HG02759 (cell line): ENCODE data around the gene ZNF487.
A peak's percentile ranks its signal among the peaks of the same experiment; 100 is the strongest.
"Not testable (repeated sequence)": the region's sequence is repeated elsewhere in the genome, so short reads cannot be mapped to it uniquely, and the experiment has no call there.

Source experiments
- ATAC-seq: cut with Tn5 transposase; IDR thresholded peaks from one replicate; pipeline ENCODE4 v1.9.1; 2021; ENCODE audit warnings: mild to moderate bottlenecking, moderate library complexity; ENCODE audit not compliant: unreplicated experiment

The ZNF487 gene

DNA sequence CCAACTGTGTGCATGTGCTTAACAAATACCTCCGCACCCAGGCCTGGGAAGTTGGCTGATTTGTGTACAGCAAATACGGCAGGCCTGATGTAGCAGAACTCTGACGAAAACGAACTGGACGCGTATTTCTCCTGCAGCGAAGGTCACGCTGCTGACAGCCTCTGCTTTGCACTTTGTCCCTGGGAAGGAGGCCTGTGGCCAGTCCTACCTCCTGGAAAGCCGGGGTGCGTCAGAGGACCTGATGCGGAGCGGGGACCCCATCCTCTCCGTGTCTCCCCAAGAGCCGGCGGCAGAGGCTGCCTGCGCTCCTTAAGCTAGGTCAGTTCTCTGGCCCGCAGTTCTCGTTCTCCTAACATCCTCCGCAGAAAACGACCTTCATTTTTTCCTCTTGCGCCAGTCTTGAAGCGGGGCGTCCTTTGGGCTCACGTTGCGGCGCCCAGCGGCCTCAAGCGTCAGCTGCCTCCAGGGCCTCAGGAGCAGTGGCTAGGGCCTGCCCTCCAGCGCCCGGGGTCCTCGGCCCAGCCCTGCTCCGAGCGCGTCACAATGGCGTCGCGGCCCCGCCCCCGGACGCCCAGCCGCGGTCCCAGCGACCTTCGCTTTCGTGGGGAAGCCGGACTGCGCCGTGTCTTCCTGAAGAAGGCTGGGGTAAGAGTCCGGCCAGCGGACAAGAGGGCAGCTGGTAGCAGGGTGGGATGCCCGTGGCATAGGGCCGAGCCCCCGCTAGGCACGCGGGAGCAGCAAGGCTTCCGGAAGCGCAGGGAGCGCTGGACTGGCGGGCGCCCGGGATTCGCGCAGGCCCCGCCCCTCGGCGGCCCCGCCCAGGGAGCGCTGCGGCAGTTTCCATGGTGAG, at the start of gene ZNF487:
ZNF487 (plus strand) TSS at position 821 of the 850 bp plus-strand sequence. CDS start 38,703 bp downstream, outside the sequence.
- ATAC-seq, result peak; percentile 97

DNA sequence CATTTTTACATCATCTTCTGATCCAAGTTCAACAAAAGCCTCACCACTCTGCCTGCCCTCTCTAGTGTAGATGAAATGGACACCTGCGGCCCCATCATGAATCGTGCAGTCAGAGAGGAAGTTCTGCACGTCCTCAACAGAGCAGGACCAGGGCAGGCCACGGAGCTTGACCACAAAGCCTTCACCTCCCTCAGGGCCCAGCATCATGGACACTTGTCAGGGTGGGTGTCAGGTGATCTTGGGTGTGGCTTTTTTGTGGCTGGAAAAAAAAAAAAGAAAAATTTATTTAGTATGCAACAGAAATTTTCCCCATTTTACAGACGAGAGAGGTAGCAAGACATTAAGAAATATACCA, 49.3 kb upstream of the ZNF487 start:
- ATAC-seq, result no peak

DNA sequence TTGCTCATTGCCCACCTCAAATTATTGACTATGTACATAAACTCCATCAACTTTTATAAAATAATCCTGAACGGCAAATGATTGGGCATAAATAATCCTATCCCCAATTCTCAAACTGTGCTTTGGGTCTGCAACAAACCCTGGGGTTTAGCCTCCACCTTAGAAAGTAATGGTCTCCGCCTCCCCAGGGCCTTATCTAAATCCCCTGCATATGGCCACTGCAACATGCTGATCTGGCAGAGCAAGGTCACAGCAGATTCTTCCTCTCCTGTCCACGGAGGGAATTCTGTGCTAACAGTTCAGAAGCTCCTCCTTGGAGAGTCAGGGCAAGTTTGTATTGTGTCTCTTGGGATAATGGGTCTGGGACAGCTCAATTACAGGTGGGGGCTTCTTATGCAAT, 47.0 kb upstream of the ZNF487 start:
- no peak for ATAC-seq

DNA sequence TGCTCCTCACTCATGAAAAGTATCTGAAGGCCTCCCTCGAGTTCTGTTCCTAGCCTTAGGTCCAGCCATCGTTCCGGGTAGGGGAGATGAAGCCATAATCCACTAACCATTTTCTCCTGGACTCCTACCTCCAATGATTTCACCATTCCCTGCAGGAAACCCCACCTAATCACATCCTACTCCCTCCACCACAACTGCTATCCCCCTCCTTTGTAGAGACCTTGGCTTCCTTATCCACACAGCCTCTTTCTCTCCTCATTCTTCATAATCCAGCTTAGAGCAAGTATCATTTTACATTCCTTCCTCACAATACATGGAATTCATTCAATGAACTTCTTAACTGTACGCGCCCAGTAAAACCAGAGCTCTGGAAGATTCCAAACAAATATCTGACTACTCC, 46.6 kb upstream of the ZNF487 start:
- ATAC-seq, result no peak

DNA sequence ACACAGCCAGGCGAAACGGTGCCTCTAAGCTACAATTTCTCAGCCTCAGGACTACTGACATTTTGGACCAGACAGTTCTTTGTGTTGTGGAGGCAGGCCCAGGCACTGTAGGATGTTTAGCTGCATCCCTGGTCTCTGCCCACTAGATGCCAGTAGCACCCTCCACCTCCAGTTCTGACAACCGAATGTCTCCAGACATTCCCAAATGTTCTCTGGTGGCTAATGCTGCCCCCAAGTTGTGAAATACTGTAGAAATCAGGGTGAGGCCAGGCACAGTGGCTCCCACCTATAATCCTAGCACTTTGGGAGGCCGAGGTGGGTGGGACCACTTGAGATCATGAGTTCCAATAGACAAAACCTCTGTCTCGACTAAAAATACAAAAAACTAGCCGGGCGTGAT, 46.2 kb upstream of the ZNF487 start:
- no peak for ATAC-seq

DNA sequence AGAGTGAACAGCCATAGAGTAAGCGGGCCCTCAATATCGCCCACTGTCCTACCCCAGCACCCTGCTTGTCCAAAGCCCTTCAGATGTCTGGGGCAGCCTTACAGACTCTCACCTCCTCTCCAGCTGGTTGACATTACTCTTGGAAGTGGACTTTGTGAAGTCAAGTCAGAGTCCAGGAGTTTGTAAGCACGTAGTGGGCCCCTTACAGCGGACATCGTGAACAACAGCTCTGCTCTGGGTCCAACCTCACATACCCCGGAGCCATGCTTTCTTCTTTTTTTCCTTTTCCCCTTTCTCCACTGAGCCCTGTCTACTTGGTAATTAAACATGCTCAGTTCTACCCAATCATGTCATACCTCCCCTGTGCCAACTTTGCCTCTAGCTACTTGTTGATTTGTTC, 45.4 kb upstream of the ZNF487 start:
- no peak for ATAC-seq

DNA sequence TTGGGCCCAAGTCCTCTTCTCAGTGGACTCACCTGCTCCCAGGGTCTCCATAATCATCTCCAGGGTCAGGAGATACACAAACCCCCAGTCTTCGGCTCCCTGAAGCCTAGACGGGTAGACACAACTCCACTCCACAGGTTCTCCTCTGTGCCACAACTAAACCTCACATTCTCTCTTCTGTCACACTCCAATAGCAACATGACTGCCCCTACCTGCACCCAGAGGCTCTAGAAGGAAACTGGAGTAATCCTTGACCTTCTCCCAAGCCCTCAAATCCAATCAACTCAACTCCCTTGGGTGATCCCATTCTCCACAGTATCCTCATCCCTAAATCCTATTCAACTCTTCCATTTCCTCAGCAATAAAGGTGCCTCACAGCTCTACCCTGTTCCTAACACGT, 44.2 kb upstream of the ZNF487 start:
- ATAC-seq, result no peak

DNA sequence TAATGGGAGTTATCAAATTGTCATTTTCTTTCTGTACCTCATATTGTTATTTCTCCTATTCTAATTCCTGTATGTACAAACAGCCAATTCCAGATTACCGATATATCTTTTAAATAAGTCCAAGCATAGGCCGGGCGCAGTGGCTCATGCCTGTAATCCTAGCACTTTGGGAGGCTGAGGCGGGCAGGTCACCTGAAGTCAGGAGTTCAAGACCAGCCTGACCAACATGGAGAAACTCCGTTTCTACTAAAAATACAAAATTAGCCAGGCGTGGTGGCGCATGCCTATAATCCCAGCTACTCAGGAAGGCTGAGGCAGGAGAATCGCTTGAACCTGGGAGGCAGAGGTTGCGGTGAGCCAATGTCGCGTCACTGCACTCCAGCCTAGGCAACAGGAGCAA, 43.7 kb upstream of the ZNF487 start:
- not testable (repeated sequence) for ATAC-seq

DNA sequence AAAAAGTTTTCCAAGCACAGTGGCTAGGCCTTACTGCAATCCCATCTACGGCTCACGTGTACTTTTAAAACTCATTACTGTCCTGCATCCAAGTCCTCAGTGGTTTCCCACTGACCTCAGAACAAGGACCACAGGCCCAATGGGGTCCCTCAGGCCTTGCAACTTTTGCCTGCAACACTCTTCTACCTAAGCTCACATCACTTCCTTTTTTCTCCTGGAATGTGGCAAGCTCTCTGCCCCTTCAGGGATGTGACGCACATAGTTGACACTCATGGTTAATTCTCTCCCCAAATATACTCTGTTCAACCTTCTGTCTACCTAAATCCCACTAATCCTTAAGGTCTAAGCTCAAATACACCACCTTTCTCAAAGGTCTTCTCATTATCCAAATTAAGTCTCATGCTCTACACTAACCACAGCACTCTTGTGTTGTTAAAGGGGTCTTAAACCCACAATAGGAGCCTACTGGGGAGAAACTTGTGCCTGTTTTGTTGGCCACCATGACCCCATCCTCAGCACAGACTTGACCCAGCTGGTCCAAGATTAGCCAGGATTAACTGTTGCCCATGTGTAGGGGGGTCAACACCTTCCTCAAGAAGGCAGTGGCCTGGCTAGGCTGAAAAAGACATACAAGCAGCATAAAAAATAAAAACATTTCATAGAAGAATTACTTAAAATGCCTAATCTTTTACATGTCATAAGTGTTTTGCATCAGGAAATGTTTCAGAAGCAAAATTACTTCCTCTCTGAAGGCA, 43.1 kb upstream of the ZNF487 start:
- no peak for ATAC-seq

DNA sequence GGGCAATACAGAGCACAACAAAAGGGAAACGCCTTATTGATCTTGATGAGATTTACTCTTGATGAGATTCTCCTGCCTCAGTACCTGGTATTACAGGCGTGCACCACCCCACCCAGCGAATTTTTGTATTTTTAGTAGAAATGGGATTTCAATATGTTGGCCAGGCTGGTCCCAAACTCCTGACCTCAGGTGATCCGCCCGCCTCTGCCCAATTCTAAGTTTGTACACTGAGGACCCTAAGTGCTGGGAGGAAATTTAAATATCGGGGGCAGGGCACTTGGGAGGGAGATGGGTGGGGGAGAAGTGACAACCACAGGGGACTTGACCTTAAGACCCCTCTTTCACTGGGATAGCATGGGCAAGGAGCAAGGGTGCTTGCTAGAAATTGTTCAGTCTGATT, 42.0 kb upstream of the ZNF487 start:
- ATAC-seq, result no peak

DNA sequence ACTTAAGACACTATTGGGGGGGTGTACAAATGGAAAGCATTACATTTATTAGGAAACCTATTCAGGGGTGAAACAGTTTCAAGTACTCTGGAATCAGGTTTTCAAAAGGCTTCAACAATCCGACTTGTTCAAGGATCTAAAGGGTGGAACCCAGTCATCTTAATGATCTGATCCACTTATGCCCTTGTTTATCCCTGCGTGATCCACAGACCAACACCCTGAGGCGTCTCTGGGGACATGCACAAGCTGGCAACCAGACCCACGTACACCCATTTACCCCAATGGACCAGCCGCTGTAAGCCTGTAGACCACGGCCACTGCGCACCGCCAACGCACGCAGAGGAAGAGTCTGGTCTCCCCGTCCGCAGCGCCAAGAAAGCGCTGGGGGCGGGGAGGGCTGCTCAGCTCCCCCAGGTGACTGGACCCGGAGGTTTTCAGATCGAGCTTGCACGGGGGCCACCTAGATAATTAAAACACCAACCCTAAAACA, 41.3 kb upstream of the ZNF487 start:
- no peak for ATAC-seq

DNA sequence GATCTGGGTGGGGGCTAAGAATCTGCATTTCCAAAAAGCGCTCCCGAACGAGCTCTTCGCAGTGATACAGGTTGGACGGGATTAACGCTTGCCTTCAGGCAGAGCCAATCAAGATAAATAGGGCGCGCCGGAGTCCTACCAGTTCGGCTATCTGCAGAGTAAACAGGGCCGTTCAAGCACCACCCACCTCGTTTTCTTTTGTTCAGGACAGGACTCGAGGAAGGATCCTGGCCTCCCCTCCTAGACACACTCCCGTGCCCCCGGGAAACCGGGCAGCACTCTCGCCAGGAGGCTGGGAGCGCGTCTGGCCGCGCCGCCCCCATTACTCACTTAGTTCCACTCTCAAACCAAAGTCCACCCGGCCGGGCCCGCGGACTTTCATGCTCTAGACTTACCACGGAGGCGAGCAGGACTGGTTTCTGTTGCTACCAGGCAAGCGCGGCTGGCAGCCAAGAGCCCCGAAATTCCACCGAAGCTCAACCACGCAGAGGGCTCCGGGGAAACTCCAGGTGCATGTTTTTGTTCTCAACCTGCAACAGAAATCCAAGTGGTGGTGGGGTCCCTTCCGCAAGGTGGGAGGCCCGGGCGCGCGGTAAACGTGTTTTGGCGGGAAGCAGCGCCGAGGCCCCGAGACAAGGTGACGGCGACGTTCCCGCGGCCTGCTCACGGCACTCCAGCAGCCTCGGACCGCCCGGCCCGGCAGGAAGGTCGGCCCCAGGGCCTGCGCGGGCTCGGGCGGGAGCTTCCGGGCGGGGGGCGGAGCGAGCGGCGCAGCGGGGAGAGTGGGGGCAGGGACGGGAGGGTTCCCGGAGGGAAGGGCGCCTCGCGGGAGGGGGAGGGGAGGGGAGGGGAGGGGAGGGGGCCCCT, 40.6 kb upstream of the ZNF487 start:
- ATAC-seq, result peak; percentile 63

DNA sequence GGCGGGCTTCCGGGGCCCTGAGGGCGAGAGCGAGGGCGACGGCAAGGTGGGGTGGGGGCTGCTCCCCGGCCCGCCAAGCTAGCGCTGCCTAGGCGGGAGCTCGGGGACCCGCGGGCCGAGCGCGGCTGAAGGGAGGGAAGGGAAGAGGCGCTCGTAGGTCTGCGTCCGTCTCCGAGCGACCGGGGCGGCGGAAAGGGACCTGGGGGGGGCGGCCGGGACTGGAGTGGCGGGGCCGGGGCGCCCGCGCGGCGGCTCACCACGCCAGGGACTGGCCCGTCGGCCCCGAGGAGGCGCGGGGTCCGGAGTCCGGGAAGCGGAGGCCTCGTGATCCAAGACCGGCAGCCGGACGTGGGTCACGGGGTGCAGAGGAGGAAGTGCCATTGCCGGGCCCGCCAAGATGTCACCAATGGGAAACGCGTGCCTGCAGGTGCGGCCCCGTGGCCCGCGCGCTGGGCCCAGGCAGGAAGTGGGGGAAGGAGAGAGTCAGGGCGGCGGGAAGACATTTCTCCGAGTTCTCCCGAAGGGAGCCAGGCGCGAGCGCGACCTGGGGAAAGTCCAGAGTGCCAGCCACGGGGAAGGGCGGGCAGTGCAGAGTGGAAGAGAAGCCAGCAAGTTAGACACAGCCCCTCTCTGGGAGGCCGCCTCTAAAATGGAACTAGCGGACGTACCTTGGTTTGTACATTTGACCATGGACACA, 39.8 kb upstream of the ZNF487 start:
- ATAC-seq, result peak; percentile 87

DNA sequence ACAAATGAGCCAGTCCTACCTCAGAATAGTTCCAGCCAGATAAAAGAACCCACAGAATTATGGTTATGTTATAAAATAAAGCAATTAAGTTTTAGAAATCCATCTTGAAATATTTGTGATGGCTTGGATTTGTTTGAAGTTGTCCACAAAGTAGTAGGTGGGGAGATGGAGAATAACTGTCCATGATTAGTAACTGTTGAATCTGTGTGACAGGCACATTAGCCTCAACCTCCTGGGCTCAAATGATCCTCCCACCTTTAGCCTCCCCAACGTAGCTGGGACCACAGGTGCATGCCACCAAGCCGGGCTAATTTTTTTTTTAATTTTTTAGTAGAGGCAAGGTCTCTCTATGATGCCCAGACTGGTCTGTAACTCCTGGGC, 38.0 kb upstream of the ZNF487 start:
- ATAC-seq, result no peak

DNA sequence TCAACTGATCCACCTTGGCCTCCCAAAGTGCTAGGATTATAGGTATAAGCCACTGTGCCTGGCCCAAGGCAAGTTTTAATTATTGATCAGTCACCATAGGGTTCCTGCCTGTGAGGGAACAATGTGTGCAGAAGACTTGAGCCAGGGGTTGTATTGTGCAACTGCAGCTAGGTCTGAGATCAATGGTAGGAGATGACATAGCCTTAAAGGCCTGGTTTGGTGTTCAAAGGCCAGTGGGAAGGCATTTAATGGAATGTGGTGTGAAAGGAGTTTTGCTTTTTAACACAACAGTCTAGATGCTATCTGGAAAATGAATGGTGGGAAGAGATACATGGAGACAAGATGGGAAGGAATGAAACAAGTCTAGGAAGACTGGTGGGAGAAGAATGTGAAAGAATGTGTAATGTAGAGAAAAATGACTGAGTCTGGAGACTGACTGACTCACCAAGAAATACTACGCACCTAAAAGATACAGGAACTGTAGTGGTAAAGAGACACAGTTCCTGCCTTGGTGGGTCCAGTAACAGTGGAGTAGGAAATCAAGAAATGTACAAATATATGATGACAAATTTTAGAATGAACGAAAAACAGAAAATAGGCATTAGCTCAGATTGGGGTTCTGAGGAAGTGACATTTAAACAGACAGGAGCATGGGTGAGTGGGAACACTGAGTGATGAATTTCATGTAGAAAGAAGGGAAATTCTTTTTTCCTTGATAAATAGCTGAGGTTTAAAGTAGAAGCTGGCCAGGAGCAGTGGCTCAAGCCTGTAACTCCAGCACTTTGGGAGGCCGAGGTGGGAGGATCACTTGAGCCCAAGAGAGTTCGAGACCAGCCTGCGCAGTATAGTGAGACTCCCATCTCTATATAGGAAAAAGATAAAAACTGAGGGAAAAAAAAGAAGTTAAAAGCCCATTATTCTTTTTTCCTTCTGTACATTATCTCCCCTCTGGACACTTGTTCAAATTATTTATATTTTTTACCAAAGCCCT, 37.3 kb upstream of the ZNF487 start:
- ATAC-seq, result no peak

DNA sequence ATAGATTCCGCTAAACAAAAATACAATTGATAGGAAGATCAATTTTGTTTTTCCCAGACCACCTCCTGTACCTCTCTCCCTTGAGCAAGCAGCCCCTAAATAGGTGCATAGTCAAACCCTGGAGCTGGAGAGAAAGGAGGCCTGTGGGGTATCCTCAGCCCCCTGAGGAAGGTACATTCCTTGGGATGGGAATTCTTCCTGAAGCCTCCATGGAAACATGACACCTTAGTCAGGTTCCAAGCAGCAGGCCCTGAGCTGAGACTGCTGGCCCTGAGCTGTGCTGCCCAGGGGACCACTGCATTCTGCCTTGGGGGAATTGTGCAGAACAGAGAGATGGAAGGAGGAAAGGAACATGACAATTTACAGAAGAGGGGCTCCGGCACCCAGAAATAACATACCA, 35.3 kb upstream of the ZNF487 start:
- no peak for ATAC-seq

DNA sequence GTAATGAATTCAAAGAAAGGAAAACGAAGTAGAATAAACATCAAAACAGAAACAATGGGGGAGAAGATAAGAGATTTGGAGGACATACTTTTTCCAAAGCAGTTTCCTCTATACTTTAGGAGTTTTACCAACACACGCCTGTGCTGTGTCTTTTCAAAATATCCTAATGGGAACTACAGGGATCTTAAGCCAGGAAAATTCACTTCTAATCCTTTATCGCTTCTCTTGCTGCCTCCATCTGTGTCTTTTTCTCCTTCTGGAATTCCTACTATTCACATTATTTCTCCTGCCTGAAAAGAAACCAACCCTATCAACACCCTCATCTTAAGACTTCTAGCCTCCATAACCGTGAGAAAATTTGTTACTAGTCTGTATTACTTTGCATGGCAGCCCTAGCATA, 34.7 kb upstream of the ZNF487 start:
- no peak for ATAC-seq

DNA sequence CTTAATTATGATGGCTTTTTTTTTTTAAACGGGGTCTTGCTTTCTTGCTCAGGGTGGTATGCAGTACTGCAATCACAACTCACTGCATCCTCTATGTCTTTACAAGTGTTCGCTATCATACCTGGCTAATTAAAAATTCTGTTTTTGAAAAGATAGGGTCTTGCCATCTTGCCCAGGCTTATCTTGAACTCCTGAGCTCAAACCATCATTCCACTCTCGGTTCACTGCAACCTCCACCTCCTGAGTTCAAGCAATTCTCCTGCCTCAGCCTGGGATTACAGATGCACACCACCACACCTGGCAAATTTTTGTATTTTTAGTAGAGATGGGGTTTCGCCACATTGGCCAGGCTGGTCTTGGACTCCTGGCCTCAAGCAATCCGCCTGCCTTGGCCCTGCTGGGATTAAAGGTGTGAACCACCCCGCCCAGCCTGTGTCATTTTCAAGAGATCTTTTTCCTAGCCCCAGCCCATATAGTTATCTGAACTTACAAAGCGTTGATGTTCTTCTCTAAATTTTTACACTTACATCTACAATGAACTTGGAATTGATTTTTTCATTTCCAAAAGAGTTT, 33.9 kb upstream of the ZNF487 start:
- ATAC-seq, result no peak
